Inflammatory macrophage (primary cell): ENCODE measurements around the gene TSPAN10.
"Not testable (repeated sequence)": the region's sequence is repeated elsewhere in the genome, so short reads cannot be mapped to it uniquely, and the experiment has no call there.

ENCODE experiments used
- DNase-seq, 2 donors: peaks; one replicate each; pipeline ENCODE4 v3.0.0-alpha.2; 2020 to 2022
- total RNA-seq, 18 experiments: gene quantifications; one replicate each; lab custom pipeline; 2026; ENCODE audit warnings: mixed read lengths in 6 of 18, inconsistent platforms in 2 of 18; lab: John Stamatoyannopoulos, UW

Gene TSPAN10
- 0.06 to 0.86 (median 0.20) reads per million in 18 experiments for total RNA-seq

- peak; percentile 90 to 94 for DNase-seq
Measured at GRCh38 chr17:81636505-81637288, at the start of gene TSPAN10, which contains the start of gene NPLOC4. Gene TSPAN10 (plus strand): TSS chr17:81637196. CDS start chr17:81642413, 5,217 bp downstream. Gene NPLOC4 (minus strand): TSS chr17:81637112. CDS start chr17:81636930, 182 bp downstream.

GRCh38 chr17:81589612-81590011, 47.4 kb upstream of the TSPAN10 start:
- DNase-seq = no peak

- DNase-seq = no peak
Measured at GRCh38 chr17:81590121-81590520, 46.9 kb upstream of the TSPAN10 start.

- DNase-seq = no peak
Measured at GRCh38 chr17:81591971-81592370, 45.0 kb upstream of the TSPAN10 start.

GRCh38 chr17:81593105-81593871, 43.7 kb upstream of the TSPAN10 start:
- DNase-seq = no peak

GRCh38 chr17:81599719-81600486, 37.1 kb upstream of the TSPAN10 start:
- DNase-seq = no peak

GRCh38 chr17:81601525-81602120, 35.4 kb upstream of the TSPAN10 start:
- peak; percentile 68 to 69 for DNase-seq

- no peak for DNase-seq
Measured at GRCh38 chr17:81603846-81604610, 33.0 kb upstream of the TSPAN10 start.

- no peak for DNase-seq
Measured at GRCh38 chr17:81607431-81607830, 29.6 kb upstream of the TSPAN10 start.

GRCh38 chr17:81608082-81608481, 28.9 kb upstream of the TSPAN10 start:
- DNase-seq = no peak

GRCh38 chr17:81608605-81609004, 28.4 kb upstream of the TSPAN10 start:
- no peak for DNase-seq

- peak in 1 of 2 donors; percentile 21 for DNase-seq
Measured at GRCh38 chr17:81609541-81610311, 27.3 kb upstream of the TSPAN10 start.

GRCh38 chr17:81612172-81612970, 24.6 kb upstream of the TSPAN10 start:
- DNase-seq = no peak

GRCh38 chr17:81615401-81615930, 21.5 kb upstream of the TSPAN10 start:
- no peak for DNase-seq

GRCh38 chr17:81616877-81617276, 20.1 kb upstream of the TSPAN10 start:
- no peak for DNase-seq

- DNase-seq = not testable (repeated sequence)
Measured at GRCh38 chr17:81618307-81618706, 18.7 kb upstream of the TSPAN10 start.

GRCh38 chr17:81621494-81622130, 15.4 kb upstream of the TSPAN10 start:
- DNase-seq = no peak

- DNase-seq = no peak
Measured at GRCh38 chr17:81630274-81630673, 6.7 kb upstream of the TSPAN10 start.

- DNase-seq = no peak
Measured at GRCh38 chr17:81631482-81631881, 5.5 kb upstream of the TSPAN10 start.
